SJCRH30 (cell line): ENCODE results near the gene LPIN1. TPM values are rescaled to one million over a fixed set of nuclear protein-coding genes. Genes with fewer than 3 reads are reported as not detected.

Experiments
- DNase-seq, 2 experiments: peaks; one replicate each; pipeline ENCODE4 v3.0.0-alpha.2; 2015 to 2020
- H3K27ac ChIP-seq: fragments of 250-450 bp; sonication (Bioruptor Pico); 2 replicates; pipeline ENCODE4 v1.5.1; 2020; ENCODE audit warnings: mild to moderate bottlenecking, moderate library complexity
- H3K27me3 ChIP-seq: fragments of 250-450 bp; sonication (Bioruptor Pico); 2 replicates; pipeline ENCODE4 v1.5.1; 2020; ENCODE audit warnings: mild to moderate bottlenecking, moderate library complexity
- H3K36me3 ChIP-seq: fragments of 250-450 bp; sonication (Bioruptor Pico); 2 replicates; pipeline ENCODE4 v1.5.1; 2020; ENCODE audit warnings: mild to moderate bottlenecking, moderate library complexity
- H3K4me1 ChIP-seq: fragments of 250-450 bp; sonication (Bioruptor Pico); 2 replicates; pipeline ENCODE4 v1.5.1; 2020; ENCODE audit warnings: mild to moderate bottlenecking, moderate library complexity
- H3K4me3 ChIP-seq: fragments of 250-450 bp; sonication (Bioruptor Pico); 2 replicates; pipeline ENCODE4 v1.5.1; 2020; ENCODE audit warnings: mild to moderate bottlenecking, moderate library complexity
- H3K9me3 ChIP-seq: fragments of 250-450 bp; sonication (Bioruptor Pico); replicated peaks from 2 replicates; pipeline ENCODE4 v1.5.1; 2020; ENCODE audit warnings: mild to moderate bottlenecking, moderate library complexity
- total RNA-seq: library from RNA; depleted of rRNA; stranded (reverse); fragments of >200 nt; shearing (Covaris generic); gene quantifications from 2 replicates; pipeline ENCODE4 v1.2.3, GENCODE V29; 2014; rRNA removed

Gene LPIN1
- 31.0 and 37.0 TPM in 2 replicates for total RNA-seq

GRCh38 chr2:11746376-11746806 is at the start of gene LPIN1:
Gene LPIN1, plus strand, starts transcription at chr2:11746632. Its CDS starts 18,910 bp downstream, at chr2:11765542.
- Histone ChIP-seq H3K4me3 (peak within 1 kb of the TSS; percentile 90), H3K27me3 (no peaks in the 10 kb centered on the region), H3K4me1 (peaks cover 29% of the 10 kb centered on the region), H3K36me3 (0 out of 2 replicates have a peak, but pooled peaks cover 3% of the 10 kb centered on the region), H3K27ac (peak within 1 kb of the TSS; percentile 81), H3K9me3 (no peaks in the 10 kb centered on the region)
- peak; percentile 87 to 91 for DNase-seq

- no peak overlapping the region for H3K27ac ChIP-seq
- peaks cover 16% of the 10 kb centered on the region for H3K4me1 ChIP-seq
- H3K36me3 ChIP-seq: no peaks in the 10 kb centered on the region
- DNase-seq: no peak
- no peaks in the 10 kb centered on the region for H3K27me3 ChIP-seq
- H3K4me3 ChIP-seq: no peak overlapping the region
- no peaks in the 10 kb centered on the region for H3K9me3 ChIP-seq
Observed at GRCh38 chr2:11696736-11697102, 49.7 kb upstream of the LPIN1 start.

- peak in 1 of 2 experiments; percentile 34 for DNase-seq
- no peak overlapping the region for H3K4me3 ChIP-seq
- peaks cover 16% of the 10 kb centered on the region for H3K4me1 ChIP-seq
- H3K27me3 ChIP-seq: no peaks in the 10 kb centered on the region
- no peaks in the 10 kb centered on the region for H3K36me3 ChIP-seq
- no peaks in the 10 kb centered on the region for H3K9me3 ChIP-seq
- no peak overlapping the region for H3K27ac ChIP-seq
Observed at GRCh38 chr2:11697103-11697871, 49.1 kb upstream of the LPIN1 start.

GRCh38 chr2:11698009-11698922 is 48.2 kb upstream of the LPIN1 start:
- peak overlapping the region; percentile 22 for H3K27ac ChIP-seq
- H3K4me1 ChIP-seq: peaks cover 16% of the 10 kb centered on the region
- peak; percentile 52 to 58 for DNase-seq
- peak overlapping the region; percentile 10 for H3K4me3 ChIP-seq
- H3K36me3 ChIP-seq: no peaks in the 10 kb centered on the region
- no peaks in the 10 kb centered on the region for H3K9me3 ChIP-seq
- no peaks in the 10 kb centered on the region for H3K27me3 ChIP-seq

- Histone ChIP-seq H3K4me3 (no peak overlapping the region), H3K9me3 (no peaks in the 10 kb centered on the region)
Observed at GRCh38 chr2:11699686-11700670, 46.5 kb upstream of the LPIN1 start.

GRCh38 chr2:11701206-11701605 is 45.2 kb upstream of the LPIN1 start:
- H3K4me3 ChIP-seq: no peak overlapping the region
- no peaks in the 10 kb centered on the region for H3K9me3 ChIP-seq
- no peak for DNase-seq
- no peaks in the 10 kb centered on the region for H3K27me3 ChIP-seq
- H3K4me1 ChIP-seq: peaks cover 16% of the 10 kb centered on the region
- H3K27ac ChIP-seq: no peak overlapping the region
- no peaks in the 10 kb centered on the region for H3K36me3 ChIP-seq

More at GRCh38 chr2:11699686-11700670, 46.5 kb upstream of the LPIN1 start:
- peaks cover 16% of the 10 kb centered on the region for H3K4me1 ChIP-seq
- H3K27ac ChIP-seq: no peak overlapping the region
- no peaks in the 10 kb centered on the region for H3K27me3 ChIP-seq
- DNase-seq: no peak
- H3K36me3 ChIP-seq: no peaks in the 10 kb centered on the region

GRCh38 chr2:11701751-11702301 is 44.6 kb upstream of the LPIN1 start:
- Histone ChIP-seq H3K27me3 (no peaks in the 10 kb centered on the region), H3K4me3 (no peak overlapping the region), H3K36me3 (no peaks in the 10 kb centered on the region), H3K27ac (no peak overlapping the region), H3K9me3 (no peaks in the 10 kb centered on the region), H3K4me1 (peaks cover 16% of the 10 kb centered on the region)
- DNase-seq: peak; percentile 30 to 51

GRCh38 chr2:11702946-11703345 is 43.5 kb upstream of the LPIN1 start:
- Histone ChIP-seq H3K36me3 (no peaks in the 10 kb centered on the region), H3K4me3 (no peak overlapping the region)

GRCh38 chr2:11703700-11704099 is 42.7 kb upstream of the LPIN1 start:
- Histone ChIP-seq H3K9me3 (no peaks in the 10 kb centered on the region), H3K27me3 (no peaks in the 10 kb centered on the region), H3K27ac (no peak overlapping the region), H3K4me3 (no peak overlapping the region), H3K36me3 (no peaks in the 10 kb centered on the region), H3K4me1 (peaks cover 4% of the 10 kb centered on the region)
- DNase-seq: no peak

More at GRCh38 chr2:11702946-11703345, 43.5 kb upstream of the LPIN1 start:
- Histone ChIP-seq H3K9me3 (no peaks in the 10 kb centered on the region), H3K27me3 (no peaks in the 10 kb centered on the region), H3K4me1 (peaks cover 9% of the 10 kb centered on the region), H3K27ac (no peak overlapping the region)
- no peak for DNase-seq

- H3K4me3 ChIP-seq: no peak overlapping the region
- no peaks in the 10 kb centered on the region for H3K9me3 ChIP-seq
- H3K4me1 ChIP-seq: no peaks in the 10 kb centered on the region; the same call in 1 of the 2 replicates
- DNase-seq: no peak
- no peaks in the 10 kb centered on the region for H3K36me3 ChIP-seq
- H3K27me3 ChIP-seq: no peaks in the 10 kb centered on the region; the same call in 1 of the 2 replicates
- no peak overlapping the region for H3K27ac ChIP-seq
Observed at GRCh38 chr2:11705063-11705462, 41.4 kb upstream of the LPIN1 start.

- Histone ChIP-seq H3K4me1 (no peaks in the 10 kb centered on the region; the same call in 1 of the 2 replicates), H3K9me3 (no peaks in the 10 kb centered on the region), H3K27me3 (no peaks in the 10 kb centered on the region; the same call in 1 of the 2 replicates), H3K4me3 (no peak overlapping the region), H3K36me3 (no peaks in the 10 kb centered on the region), H3K27ac (no peak overlapping the region)
- DNase-seq: no peak
Observed at GRCh38 chr2:11705711-11706110, 40.7 kb upstream of the LPIN1 start.

- H3K9me3 ChIP-seq: no peaks in the 10 kb centered on the region
- no peaks in the 10 kb centered on the region for H3K4me1 ChIP-seq
- no peak overlapping the region for H3K4me3 ChIP-seq
- no peaks in the 10 kb centered on the region; the same call in none of the 2 replicates for H3K27me3 ChIP-seq
- H3K27ac ChIP-seq: no peak overlapping the region
- no peak for DNase-seq
- H3K36me3 ChIP-seq: no peaks in the 10 kb centered on the region
Observed at GRCh38 chr2:11708106-11708505, 38.3 kb upstream of the LPIN1 start.

- H3K36me3 ChIP-seq: no peaks in the 10 kb centered on the region
- H3K27ac ChIP-seq: no peak overlapping the region
Observed at GRCh38 chr2:11709293-11709692, 37.1 kb upstream of the LPIN1 start.

GRCh38 chr2:11710210-11710609 is 36.2 kb upstream of the LPIN1 start:
- Histone ChIP-seq H3K4me3 (no peak overlapping the region), H3K27me3 (no peaks in the 10 kb centered on the region; the same call in none of the 2 replicates), H3K9me3 (no peaks in the 10 kb centered on the region), H3K36me3 (no peaks in the 10 kb centered on the region), H3K27ac (no peak overlapping the region), H3K4me1 (no peaks in the 10 kb centered on the region)
- no peak for DNase-seq

More at GRCh38 chr2:11709293-11709692, 37.1 kb upstream of the LPIN1 start:
- Histone ChIP-seq H3K9me3 (no peaks in the 10 kb centered on the region), H3K4me1 (no peaks in the 10 kb centered on the region), H3K4me3 (no peak overlapping the region), H3K27me3 (no peaks in the 10 kb centered on the region; the same call in none of the 2 replicates)
- no peak for DNase-seq
